Caco-2 (cell line): ENCODE results near the gene TBC1D8. TPM values are rescaled to one million over a fixed set of nuclear protein-coding genes. Genes with fewer than 3 reads are reported as not detected.

Experiments
- BruUV-seq: library from RNA; stranded (reverse); fragments of 400-500 nt; replicated peaks from 2 replicates; lab custom pipeline; 2021; lab: Mats Ljungman, UMichigan
- CTCF ChIA-PET: fragments of 300-600 bp; sonication (Branson Sonifier 250); formaldehyde crosslinking; loops from one replicate; lab custom pipeline; 2022; ENCODE audit warnings: antibody characterized with exemption; lab: Charles Lee
- POLR2A ChIA-PET: fragments of 300-600 bp; sonication (Branson Sonifier 250); formaldehyde crosslinking; loops from one replicate; lab custom pipeline; 2022; ENCODE audit warnings: antibody characterized with exemption; lab: Charles Lee
- DNase-seq, 2 experiments: peaks; one replicate each; pipeline versions ENCODE4 v3.0.0 to v3.0.0-alpha.2; 2020 to 2022
- H3K27me3 ChIP-seq: replicated peaks from 2 replicates; pipeline ENCODE4 v1.6.0; 2011; ENCODE audit warnings: low read length; ENCODE audit not compliant: control insufficient read depth, insufficient read depth
- H3K36me3 ChIP-seq: 2 replicates; pipeline ENCODE4 v1.5.1; 2011; ENCODE audit warnings: low read length; ENCODE audit not compliant: control insufficient read depth, insufficient read depth
- H3K4me1 ChIP-seq: fragments of 250-450 bp; sonication (Bioruptor Pico); 2 replicates; pipeline ENCODE4 v1.5.1; 2020; ENCODE audit warnings: mild to moderate bottlenecking
- H3K4me3 ChIP-seq: 2 replicates; pipeline ENCODE4 v1.5.1; 2011; ENCODE audit warnings: low read depth, mild to moderate bottlenecking, control low read depth, low read length
- H3K9me3 ChIP-seq: fragments of 250-450 bp; sonication (Bioruptor Pico); 2 replicates; pipeline ENCODE4 v1.5.1; 2020; ENCODE audit warnings: mild to moderate bottlenecking, moderate library complexity
- H3K27ac Mint-ChIP-seq: one replicate; pipeline ENCODE4 v1.8.0; 2022; ENCODE audit warnings: mixed read lengths; ENCODE audit not compliant: unreplicated experiment
- H3K27me3 Mint-ChIP-seq: one replicate; pipeline ENCODE4 v1.8.0; 2022; ENCODE audit warnings: mixed read lengths; ENCODE audit not compliant: insufficient read depth, unreplicated experiment
- H3K36me3 Mint-ChIP-seq: one replicate; pipeline ENCODE4 v1.8.0; 2022; ENCODE audit warnings: mild to moderate bottlenecking, mixed read lengths; ENCODE audit not compliant: insufficient read depth, unreplicated experiment
- H3K4me1 Mint-ChIP-seq: one replicate; pipeline ENCODE4 v1.8.0; 2022; ENCODE audit warnings: low read depth, mixed read lengths; ENCODE audit not compliant: unreplicated experiment
- H3K4me3 Mint-ChIP-seq: one replicate; pipeline ENCODE4 v1.8.0; 2022; ENCODE audit warnings: mild to moderate bottlenecking, moderate library complexity, mixed read lengths; ENCODE audit not compliant: unreplicated experiment
- H3K9me3 Mint-ChIP-seq: one replicate; pipeline ENCODE4 v1.8.0; 2022; ENCODE audit warnings: mixed read lengths; ENCODE audit not compliant: unreplicated experiment
- intact Hi-C: fragments of 100-400 bp; cut with micrococcal nuclease; formaldehyde crosslinking; loops from one replicate; pipeline ENCODE4 v1.10.0; 2022; ENCODE audit not compliant: unreplicated experiment
- total RNA-seq: library from RNA; stranded (reverse); gene quantifications from 2 replicates; pipeline ENCODE4 v1.2.3, GENCODE V29; 2022
- TF ChIP-seq, protein P1 (sequence below), 2 experiments: fragments of 200-600 bp in 1 of 2; IDR thresholded peaks; 1 replicate in 1 of 2; 2 replicates in 1 of 2; pipeline versions ENCODE4 v1.5.1 to v1.8.0; 2011 to 2022; ENCODE audit warnings: antibody characterized with exemption in 1 of 2, control low read depth in 1 of 2, inconsistent platforms in 1 of 2, low read depth in 1 of 2, low read length in 1 of 2, mild to moderate bottlenecking in 1 of 2, moderate library complexity in 1 of 2; ENCODE audit not compliant: insufficient read depth in 1 of 2, severe bottlenecking in 1 of 2, unreplicated experiment in 1 of 2

Gene TBC1D8
- total RNA-seq, 1 experiment from 2014 or later = 29.5 TPM

DNA sequence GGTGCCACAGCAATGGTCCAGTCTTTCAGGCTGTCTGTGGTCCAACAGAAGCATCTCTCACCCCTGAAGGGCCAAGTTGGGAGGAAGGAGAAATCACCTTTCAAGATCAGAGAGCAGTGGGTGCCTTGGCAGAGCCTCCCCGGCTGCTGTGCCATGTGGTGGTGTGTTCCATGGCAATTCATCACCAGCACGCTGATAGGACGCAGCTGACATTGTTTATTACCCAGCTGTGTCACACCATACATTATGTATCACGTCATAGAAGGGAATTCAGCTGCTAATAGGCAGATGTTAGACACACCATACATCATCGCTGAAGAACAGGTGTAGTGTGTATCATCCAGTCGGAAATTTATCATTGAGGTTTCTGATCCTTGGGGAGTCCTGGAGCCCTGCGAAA lies 178.7 kb downstream of the TBC1D8 start:
- Mint-ChIP-seq H3K4me1 (no peaks in the 10 kb centered on the region), H3K9me3 (no peaks in the 10 kb centered on the region), H3K27ac (no peak overlapping the region), H3K4me3 (no peak overlapping the region), H3K36me3 (no peaks in the 10 kb centered on the region), H3K27me3 (no peaks in the 10 kb centered on the region)
- H3K4me3 ChIP-seq = no peak overlapping the region
- BruUV-seq = no TSS peak
- H3K36me3 ChIP-seq = no peaks in the 10 kb centered on the region
- H3K9me3 ChIP-seq = no peaks in the 10 kb centered on the region
- DNase-seq = no peak
- CTCF ChIA-PET = no interaction called here
- TF ChIP-seq, protein P1, sequence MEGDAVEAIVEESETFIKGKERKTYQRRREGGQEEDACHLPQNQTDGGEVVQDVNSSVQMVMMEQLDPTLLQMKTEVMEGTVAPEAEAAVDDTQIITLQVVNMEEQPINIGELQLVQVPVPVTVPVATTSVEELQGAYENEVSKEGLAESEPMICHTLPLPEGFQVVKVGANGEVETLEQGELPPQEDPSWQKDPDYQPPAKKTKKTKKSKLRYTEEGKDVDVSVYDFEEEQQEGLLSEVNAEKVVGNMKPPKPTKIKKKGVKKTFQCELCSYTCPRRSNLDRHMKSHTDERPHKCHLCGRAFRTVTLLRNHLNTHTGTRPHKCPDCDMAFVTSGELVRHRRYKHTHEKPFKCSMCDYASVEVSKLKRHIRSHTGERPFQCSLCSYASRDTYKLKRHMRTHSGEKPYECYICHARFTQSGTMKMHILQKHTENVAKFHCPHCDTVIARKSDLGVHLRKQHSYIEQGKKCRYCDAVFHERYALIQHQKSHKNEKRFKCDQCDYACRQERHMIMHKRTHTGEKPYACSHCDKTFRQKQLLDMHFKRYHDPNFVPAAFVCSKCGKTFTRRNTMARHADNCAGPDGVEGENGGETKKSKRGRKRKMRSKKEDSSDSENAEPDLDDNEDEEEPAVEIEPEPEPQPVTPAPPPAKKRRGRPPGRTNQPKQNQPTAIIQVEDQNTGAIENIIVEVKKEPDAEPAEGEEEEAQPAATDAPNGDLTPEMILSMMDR (IDR thresholded peaks at IDR 0.05; ENCODE audit: insufficient read depth in 1 of 2, low read depth in 1 of 2, low read length in 1 of 2, severe bottlenecking in 1 of 2, unreplicated experiment in 1 of 2) = no peak
- no peaks in the 10 kb centered on the region for H3K4me1 ChIP-seq
- intact Hi-C loops = no loop called here
- POLR2A ChIA-PET = no interaction called here
- 0 out of 2 replicates have a peak, but pooled peaks cover 1% of the 10 kb centered on the region for H3K27me3 ChIP-seq

GRCh38 chr2:100971221-100971620 lies 180.0 kb downstream of the TBC1D8 start:
- intact Hi-C loops = no loop called here
- ChIA-PET POLR2A (no interaction called here), CTCF (no interaction called here)
- no peak overlapping the region for H3K27ac Mint-ChIP-seq
- Histone ChIP-seq H3K4me1 (no peaks in the 10 kb centered on the region), H3K36me3 (no peaks in the 10 kb centered on the region), H3K27me3 (0 out of 2 replicates have a peak, but pooled peaks cover 1% of the 10 kb centered on the region), H3K4me3 (no peak overlapping the region), H3K9me3 (no peaks in the 10 kb centered on the region)
- TF ChIP-seq, protein P1 (IDR thresholded peaks at IDR 0.05; ENCODE audit: insufficient read depth in 1 of 2, low read depth in 1 of 2, low read length in 1 of 2, severe bottlenecking in 1 of 2, unreplicated experiment in 1 of 2) = no peak
- no TSS peak for BruUV-seq
- H3K9me3 Mint-ChIP-seq = no peaks in the 10 kb centered on the region
- no peak for DNase-seq
- H3K4me3 Mint-ChIP-seq = no peak overlapping the region
- no peaks in the 10 kb centered on the region for H3K36me3 Mint-ChIP-seq
- no peaks in the 10 kb centered on the region for H3K4me1 Mint-ChIP-seq
- H3K27me3 Mint-ChIP-seq = no peaks in the 10 kb centered on the region

GRCh38 chr2:100969998-100970397 lies 181.2 kb downstream of the TBC1D8 start:
- Mint-ChIP-seq H3K27ac (no peak overlapping the region), H3K9me3 (no peaks in the 10 kb centered on the region), H3K36me3 (no peaks in the 10 kb centered on the region), H3K4me3 (no peak overlapping the region), H3K27me3 (no peaks in the 10 kb centered on the region), H3K4me1 (no peaks in the 10 kb centered on the region)
- Histone ChIP-seq H3K4me3 (no peak overlapping the region), H3K9me3 (no peaks in the 10 kb centered on the region), H3K27me3 (0 out of 2 replicates have a peak, but pooled peaks cover 1% of the 10 kb centered on the region), H3K36me3 (no peaks in the 10 kb centered on the region), H3K4me1 (no peaks in the 10 kb centered on the region)
- no peak for DNase-seq
- TF ChIP-seq, protein P1 (IDR thresholded peaks at IDR 0.05; ENCODE audit: insufficient read depth in 1 of 2, low read depth in 1 of 2, low read length in 1 of 2, severe bottlenecking in 1 of 2, unreplicated experiment in 1 of 2) = no peak
- POLR2A ChIA-PET = no interaction called here
- BruUV-seq = no TSS peak
- CTCF ChIA-PET = no interaction called here
- intact Hi-C loops = no loop called here
